NCI-H748 (cell line): ENCODE data around the gene RIC1.
A peak's percentile ranks its signal among the peaks of the same experiment; 100 is the strongest.
"Not testable (repeated sequence)": the region's sequence is repeated elsewhere in the genome, so short reads cannot be mapped to it uniquely, and the experiment has no call there.

Experiments used
- DNase-seq: peaks from one replicate; lab custom pipeline; 2025; ENCODE audit not compliant: unreplicated experiment; lab: John Stamatoyannopoulos, UW

RIC1 gene

DNA sequence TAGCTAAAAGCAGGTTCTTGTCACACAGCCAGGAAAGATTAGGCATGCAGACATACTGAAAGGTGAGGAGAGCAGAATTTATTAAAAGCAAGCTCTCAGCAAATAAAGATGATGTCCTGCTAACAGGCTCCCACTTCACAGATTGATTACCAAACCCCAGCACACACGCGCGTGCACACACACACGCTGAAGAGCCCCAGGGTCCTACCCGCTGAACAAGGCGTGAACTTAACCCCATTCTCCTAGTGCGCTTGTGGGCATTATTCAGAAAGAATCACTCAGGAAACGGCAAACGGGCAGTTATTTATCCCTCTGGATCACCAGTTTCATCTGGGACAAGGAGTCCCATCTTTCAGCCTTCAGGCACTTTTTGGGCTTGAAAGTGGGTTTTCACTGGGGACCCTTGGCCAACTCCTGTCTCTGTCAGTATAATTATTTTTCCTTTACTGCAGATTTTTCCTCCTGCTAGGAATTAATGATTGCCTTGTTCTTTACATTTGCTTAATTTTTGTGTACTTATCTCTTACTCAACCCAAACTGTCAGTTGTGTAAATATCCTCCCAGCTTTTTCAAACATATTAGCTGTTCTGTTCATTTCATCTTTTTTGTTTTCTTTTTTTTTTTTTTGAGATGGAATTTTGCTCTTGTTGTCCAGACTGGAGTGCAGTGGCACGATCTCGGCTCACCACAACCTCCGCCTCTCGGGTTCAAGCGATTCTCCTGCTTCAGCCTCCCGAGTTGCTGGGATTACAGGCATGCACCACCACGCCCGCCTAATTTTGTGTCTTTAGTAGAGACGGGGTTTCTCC, 92.6 kb downstream of the RIC1 start:
- DNase-seq = peak; percentile 13

DNA sequence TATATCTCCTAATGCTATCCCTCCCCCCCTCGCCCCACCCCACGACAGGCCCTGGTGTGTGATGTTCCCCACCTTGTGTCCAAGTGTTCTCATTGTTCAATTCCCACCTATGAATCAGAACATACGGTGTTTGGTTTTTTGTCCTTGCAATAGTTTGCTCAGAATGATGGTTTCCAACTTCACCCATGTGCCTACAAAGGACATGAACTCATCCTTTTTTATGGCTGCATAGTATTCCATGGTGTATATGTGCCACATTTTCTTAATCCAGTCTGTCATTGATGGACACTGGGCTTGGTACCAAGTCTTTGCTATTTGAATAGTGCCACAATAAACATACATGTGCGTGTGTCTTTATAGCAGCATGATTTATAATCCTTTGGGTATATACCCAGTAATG, 93.8 kb downstream of the RIC1 start:
- not testable (repeated sequence) for DNase-seq

GRCh38 chr9:5735072-5735471, 106.2 kb downstream of the RIC1 start:
- no peak for DNase-seq

DNA sequence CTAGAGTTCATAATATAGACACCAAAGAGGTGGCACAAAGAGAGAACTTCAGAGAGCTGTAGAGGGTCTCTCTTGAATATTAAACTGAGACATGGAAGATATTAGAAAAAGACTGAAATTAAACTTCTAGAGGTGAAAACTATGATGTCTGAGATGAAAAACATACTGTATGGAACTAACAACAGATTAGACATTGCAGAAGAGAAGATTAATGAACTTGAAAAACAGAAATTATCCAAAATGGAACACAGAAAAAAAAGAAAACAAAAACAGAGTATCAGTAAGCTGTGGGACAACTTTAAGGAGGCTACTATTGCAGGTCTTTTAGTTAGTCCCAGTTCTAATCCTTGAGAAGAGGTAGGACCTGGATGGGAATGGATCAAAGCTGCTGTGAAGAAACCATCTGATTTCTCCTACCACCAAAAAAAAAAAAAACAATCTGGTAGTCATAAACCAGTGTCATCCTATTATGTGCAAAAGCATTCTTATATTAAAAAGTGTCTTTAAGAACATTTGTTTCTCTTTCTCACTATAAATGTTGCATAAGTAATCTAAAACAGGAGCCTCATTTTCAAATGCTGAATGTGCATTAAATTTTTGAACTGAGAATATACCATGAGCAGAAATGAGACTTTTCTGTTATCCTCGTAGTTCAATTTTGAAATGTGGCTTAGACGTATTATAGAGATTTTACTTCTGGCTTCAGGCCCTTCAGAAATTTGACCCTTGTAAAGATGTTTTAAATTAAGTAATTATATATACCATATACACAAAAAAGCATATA, 107.8 kb downstream of the RIC1 start:
- DNase-seq = no peak

DNA sequence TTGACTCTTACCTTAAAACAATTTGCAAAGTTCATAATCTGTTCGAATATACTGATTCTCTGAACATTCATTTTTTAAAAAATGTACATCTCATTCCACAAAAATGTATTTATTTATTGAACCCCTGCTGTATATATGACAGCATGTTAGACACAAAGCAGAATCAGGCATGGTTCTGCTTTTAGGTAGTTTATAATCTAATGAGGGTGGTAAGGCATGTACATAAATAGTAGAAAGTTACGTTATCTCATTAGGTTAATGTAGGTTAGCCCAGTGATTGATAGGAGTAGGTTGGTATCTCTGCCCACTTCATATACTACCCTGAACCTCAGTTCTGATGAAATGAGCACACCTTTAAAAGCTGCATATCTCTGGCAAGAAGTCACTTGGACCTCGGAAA, 114.2 kb downstream of the RIC1 start:
- DNase-seq = no peak

GRCh38 chr9:5748438-5748837, 119.5 kb downstream of the RIC1 start:
- no peak for DNase-seq

DNA sequence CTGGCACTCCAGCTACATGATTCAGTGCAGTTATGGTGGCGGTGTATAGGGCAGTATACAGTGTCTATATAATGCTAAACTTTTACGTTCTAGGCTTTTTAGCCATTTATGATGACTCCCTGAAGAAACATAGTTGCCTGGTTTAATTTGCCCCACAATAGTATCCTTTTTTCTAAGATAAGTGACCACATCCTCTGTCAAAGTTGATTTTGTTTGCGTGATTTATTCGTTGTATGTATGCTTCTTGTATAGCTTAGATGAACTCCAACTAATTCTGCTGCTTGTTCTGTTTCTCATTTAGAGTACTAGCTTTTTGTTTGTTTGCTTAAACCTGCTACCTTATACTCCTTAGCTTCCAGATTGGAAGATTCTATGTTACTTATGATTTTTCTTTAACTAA, 120.4 kb downstream of the RIC1 start:
- DNase-seq = no peak

- no peak for DNase-seq
These were observed 121.7 kb downstream of the RIC1 start for GRCh38 chr9:5750569-5750968.

DNA sequence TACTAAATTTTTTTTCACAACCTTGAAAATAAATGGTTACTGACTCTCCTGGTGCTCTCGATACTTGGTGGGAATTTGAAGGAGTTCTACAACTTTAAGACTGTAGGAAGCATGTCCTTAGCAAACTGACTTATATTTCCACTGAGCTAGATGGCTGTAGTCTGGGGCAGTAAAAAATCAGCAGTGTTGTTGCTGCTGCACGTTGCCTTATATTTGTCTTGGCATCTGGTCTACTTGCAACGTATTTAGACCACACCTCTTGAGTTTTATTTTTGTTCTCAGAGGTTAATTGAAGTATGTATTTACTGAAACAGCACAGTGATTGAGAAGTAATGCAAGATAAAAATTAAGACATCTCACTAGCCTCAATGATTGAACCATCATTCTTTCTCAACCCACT, 127.7 kb downstream of the RIC1 start:
- DNase-seq = no peak

GRCh38 chr9:5760338-5760737, 131.4 kb downstream of the RIC1 start:
- no peak for DNase-seq

DNA sequence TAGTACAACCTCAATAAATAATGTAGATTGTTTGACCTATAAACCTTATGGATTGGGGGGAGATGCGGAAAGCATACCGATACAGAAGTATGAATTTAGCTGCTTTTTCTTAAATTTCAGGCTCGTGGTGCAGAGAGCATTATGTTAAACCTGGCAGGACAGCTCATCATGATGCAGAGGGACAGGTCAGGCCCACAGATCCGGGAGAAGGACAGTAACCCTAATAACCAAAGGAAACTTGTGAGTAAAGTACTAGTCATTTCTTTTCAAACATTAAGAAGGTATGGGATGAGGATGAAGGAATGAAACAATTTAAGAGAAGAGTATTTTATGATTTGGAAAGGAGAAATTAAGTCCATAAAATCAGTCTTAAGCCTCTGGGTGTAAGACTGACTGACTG, 133.5 kb downstream of the RIC1 start:
- no peak for DNase-seq

- no peak for DNase-seq
These were observed 135.4 kb downstream of the RIC1 start for GRCh38 chr9:5764130-5764868.

- DNase-seq = no peak
These were observed 139.3 kb downstream of the RIC1 start for GRCh38 chr9:5767968-5768932.

DNA sequence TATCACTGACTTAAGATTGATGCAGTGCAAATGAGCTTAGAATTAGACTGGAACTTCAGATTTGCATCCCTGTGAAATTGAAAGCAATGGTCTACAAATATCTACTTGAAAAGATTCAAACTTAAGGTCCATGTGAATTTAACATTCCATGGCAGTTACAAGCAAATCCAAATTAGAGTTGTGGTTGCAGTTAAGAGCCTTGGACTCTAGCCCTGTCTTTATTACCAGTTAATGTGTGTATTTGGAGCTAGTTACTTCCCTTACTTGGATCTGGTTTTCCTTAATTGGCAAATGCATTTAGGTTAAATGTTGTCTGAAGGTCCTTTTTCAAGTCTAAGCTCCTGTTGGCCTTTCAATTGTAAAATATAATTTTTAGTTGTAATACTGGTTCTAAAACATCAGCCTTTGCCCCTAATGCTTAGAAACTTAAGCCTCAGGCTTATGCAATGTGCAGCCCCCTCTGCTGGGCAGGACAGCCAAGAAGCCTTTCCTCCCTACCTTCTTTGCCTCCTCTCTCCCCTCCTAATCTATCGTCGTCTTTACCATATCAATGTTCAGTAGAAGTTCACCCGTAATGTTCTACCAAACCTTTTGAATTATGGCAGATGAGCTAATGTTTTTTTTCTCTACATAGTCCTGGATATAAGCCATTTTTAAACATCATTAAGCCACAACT, 144.6 kb downstream of the RIC1 start:
- DNase-seq = no peak

GRCh38 chr9:5778805-5779204, 149.9 kb downstream of the RIC1 start:
- peak; percentile 1 for DNase-seq

DNA sequence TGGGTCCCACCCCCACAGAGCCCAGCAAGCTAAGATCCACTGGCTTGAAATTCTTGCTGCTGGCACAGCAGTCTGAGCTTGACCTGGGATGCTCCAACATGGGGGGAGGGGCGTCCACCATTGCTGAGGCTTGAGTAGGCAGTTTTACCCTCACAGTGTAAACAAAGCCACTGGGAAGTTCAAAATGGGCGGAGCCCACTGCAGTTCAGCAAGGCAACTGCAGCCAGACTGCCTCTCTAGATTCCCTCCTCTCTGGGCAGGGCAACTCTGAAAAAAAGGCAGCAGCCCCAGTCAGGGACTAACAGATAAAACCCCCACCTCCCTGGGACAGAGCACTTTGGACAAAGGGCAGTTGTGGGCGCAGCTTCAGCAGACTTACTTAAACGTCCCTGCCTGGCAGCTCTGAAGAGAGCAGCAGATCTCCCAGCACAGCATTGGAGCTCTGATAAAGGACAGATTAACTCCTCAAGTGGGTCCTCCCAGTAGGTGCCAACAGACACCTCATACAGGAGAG, 150.9 kb downstream of the RIC1 start:
- DNase-seq = not testable (repeated sequence)

GRCh38 chr9:5783420-5783819, 154.5 kb downstream of the RIC1 start:
- not testable (repeated sequence) for DNase-seq

GRCh38 chr9:5783982-5784381, 155.1 kb downstream of the RIC1 start:
- DNase-seq = no peak

DNA sequence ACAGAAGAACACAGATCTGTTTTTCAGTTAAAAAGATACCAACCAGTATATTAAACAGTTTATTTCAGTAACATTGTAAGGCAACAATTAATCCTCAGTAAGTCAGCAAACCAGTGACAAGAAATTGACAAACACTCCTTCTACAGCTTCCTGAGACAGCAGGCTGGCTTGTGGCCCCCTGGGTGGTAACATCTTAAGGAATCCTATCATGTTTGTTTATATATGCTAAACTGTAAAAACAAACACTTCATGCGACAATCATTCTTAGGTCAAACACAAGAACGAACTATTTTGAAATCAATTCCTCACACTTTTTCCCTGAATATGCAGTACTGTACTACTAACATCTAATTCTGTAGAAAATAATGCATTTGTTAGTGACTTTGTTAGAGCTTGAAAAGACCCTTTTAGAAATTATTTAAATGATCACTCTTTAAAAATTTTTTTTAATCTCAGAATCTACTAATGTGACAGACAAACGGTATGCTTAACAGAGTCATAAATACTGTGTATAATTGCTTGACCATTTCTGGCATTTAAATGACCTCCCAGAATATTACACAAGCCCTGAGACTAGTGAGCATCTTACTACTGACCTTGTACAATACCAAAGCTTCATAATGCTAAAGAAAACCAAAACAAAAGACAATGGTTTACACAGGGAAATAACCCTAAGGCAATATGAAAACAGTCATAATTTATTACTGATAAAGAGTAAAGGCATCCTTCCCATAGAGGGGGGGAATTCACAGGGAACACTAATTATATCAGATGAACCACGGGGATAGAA, 155.8 kb downstream of the RIC1 start:
- DNase-seq = no peak
